Gastrocnemius medialis (tissue), 4 donors: ENCODE measurements around the gene FKBP6.
"Not testable (repeated sequence)": the region's sequence is repeated elsewhere in the genome, so short reads cannot be mapped to it uniquely, and the experiment has no call there.

ENCODE experiments used
- POLR2A ChIP-seq, 2 donors: fragments of 450-650 bp; IDR thresholded peaks; one replicate each; pipeline ENCODE4 v1.6.1; 2017; ENCODE audit warnings: antibody characterized with exemption in 2 of 2, mild to moderate bottlenecking in 2 of 2, moderate library complexity in 2 of 2
- TF ChIP-seq, protein P1 (sequence below), 5 experiments: fragments of 450-650 bp in 3 of 5; fragments of 200-600 bp in 2 of 5; sonication (generic) in 2 of 5; IDR thresholded peaks in 4 of 5; conservative IDR thresholded peaks in 1 of 5; 1 replicate in 4 of 5; 2 replicates in 1 of 5; pipeline ENCODE4 v1.5.1; 2016 to 2019; ENCODE audit warnings: antibody characterized with exemption in 5 of 5, mild to moderate bottlenecking in 3 of 5, moderate library complexity in 3 of 5

DNA sequence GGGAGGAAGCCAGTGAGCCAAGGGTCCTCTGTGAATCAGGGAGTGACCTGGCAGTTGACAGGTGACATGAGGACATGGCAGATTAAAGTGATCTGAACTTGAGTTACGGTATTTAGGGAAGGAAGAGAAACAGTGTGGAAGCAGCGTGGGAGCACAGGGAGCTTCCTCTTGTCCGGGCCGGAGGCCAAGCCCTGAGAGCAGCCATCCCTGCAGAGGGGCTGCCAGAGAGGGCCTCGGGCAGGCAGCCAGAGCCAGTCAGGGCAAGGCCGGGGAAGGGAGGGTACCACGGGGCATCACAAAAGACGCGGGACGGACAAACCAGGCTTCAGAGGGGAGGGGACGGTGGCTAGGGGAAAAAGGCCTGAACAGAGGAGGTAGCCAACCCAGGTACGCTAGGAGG, 28.1 kb upstream of the FKBP6 start:
- TF ChIP-seq, protein P1, sequence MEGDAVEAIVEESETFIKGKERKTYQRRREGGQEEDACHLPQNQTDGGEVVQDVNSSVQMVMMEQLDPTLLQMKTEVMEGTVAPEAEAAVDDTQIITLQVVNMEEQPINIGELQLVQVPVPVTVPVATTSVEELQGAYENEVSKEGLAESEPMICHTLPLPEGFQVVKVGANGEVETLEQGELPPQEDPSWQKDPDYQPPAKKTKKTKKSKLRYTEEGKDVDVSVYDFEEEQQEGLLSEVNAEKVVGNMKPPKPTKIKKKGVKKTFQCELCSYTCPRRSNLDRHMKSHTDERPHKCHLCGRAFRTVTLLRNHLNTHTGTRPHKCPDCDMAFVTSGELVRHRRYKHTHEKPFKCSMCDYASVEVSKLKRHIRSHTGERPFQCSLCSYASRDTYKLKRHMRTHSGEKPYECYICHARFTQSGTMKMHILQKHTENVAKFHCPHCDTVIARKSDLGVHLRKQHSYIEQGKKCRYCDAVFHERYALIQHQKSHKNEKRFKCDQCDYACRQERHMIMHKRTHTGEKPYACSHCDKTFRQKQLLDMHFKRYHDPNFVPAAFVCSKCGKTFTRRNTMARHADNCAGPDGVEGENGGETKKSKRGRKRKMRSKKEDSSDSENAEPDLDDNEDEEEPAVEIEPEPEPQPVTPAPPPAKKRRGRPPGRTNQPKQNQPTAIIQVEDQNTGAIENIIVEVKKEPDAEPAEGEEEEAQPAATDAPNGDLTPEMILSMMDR (IDR thresholded peaks at IDR 0.05 in 4 of 5, conservative IDR thresholded peaks at IDR 0.05 in 1 of 5), result not testable (repeated sequence)
- not testable (repeated sequence) for TF ChIP-seq POLR2A (IDR thresholded peaks at IDR 0.05)
